Measurements from ENCODE around the gene TMEM91. TPM values are rescaled to one million over a fixed set of nuclear protein-coding genes. Genes with fewer than 3 reads are reported as not detected.

Gene TMEM91
- total RNA-seq, 1 donor from 2014 or later: 4.5 TPM

- Histone ChIP-seq H3K4me1 (no peaks in the 10 kb centered on the region), H3F3A (ENCODE audit: low read depth) (no peaks in the 10 kb centered on the region), H3K4me2 (no peak overlapping the region), H3K4me3 (no peak overlapping the region), H3K9ac (no peak overlapping the region), H3K9me3 (ENCODE audit: low read depth) (no peaks in the 10 kb centered on the region), H3K27ac (no peak overlapping the region), H2AFZ (replicated peaks) (no peak overlapping the region), H3K79me2 (ENCODE audit: low read depth) (peaks cover 2% of the 10 kb centered on the region), H4K20me1 (ENCODE audit: low read depth) (no peaks in the 10 kb centered on the region), H3K36me3 (no peaks in the 10 kb centered on the region), H3K27me3 (no peaks in the 10 kb centered on the region)
- DNase-seq (ENCODE audit: low spot score): no peak
- Mint-ChIP-seq H3K9me3 (no peaks in the 10 kb centered on the region), H3K27ac (no peak overlapping the region), H3K4me1 (peaks cover 4% of the 10 kb centered on the region), H3K27me3 (ENCODE audit: insufficient read depth, low read depth) (peaks cover 6% of the 10 kb centered on the region), H3K36me3 (peaks cover 3% of the 10 kb centered on the region), H3K4me3 (no peak overlapping the region)
- TF ChIP-seq CTCF (IDR thresholded peaks at IDR 0.05) (no peak), EZH2 (IDR thresholded peaks at IDR 0.05) (no peak), EZH2phosphoT487 (IDR thresholded peaks at IDR 0.05) (no peak)
Observed at GRCh38 chr19:41371541-41371940, 4.8 kb upstream of the TMEM91 start.

- Histone ChIP-seq H3K4me3 (no peak overlapping the region), H3K9me3 (ENCODE audit: low read depth) (no peaks in the 10 kb centered on the region), H3K27me3 (no peaks in the 10 kb centered on the region), H3K27ac (no peak overlapping the region), H3K36me3 (no peaks in the 10 kb centered on the region), H3K9ac (no peak overlapping the region), H3F3A (ENCODE audit: low read depth) (no peaks in the 10 kb centered on the region), H2AFZ (replicated peaks) (no peak overlapping the region), H3K79me2 (ENCODE audit: low read depth) (no peaks in the 10 kb centered on the region), H3K4me2 (no peak overlapping the region), H4K20me1 (ENCODE audit: low read depth) (no peaks in the 10 kb centered on the region), H3K4me1 (no peaks in the 10 kb centered on the region)
- Mint-ChIP-seq H3K36me3 (peaks cover 2% of the 10 kb centered on the region), H3K9me3 (no peaks in the 10 kb centered on the region), H3K4me1 (peaks cover 10% of the 10 kb centered on the region), H3K27me3 (ENCODE audit: insufficient read depth, low read depth) (peaks cover 6% of the 10 kb centered on the region), H3K27ac (no peak overlapping the region), H3K4me3 (no peak overlapping the region)
- DNase-seq (ENCODE audit: low spot score): no peak
- TF ChIP-seq CTCF (IDR thresholded peaks at IDR 0.05) (no peak), EZH2phosphoT487 (IDR thresholded peaks at IDR 0.05) (no peak), EZH2 (IDR thresholded peaks at IDR 0.05) (no peak)
Observed at GRCh38 chr19:41372501-41372900, 3.8 kb upstream of the TMEM91 start.

GRCh38 chr19:41373993-41374392, 2.3 kb upstream of the TMEM91 start:
- Histone ChIP-seq H3K27ac (no peak overlapping the region), H3K4me2 (no peak overlapping the region), H2AFZ (replicated peaks) (no peak overlapping the region), H4K20me1 (ENCODE audit: low read depth) (no peaks in the 10 kb centered on the region), H3K27me3 (no peaks in the 10 kb centered on the region), H3K36me3 (no peaks in the 10 kb centered on the region), H3K9me3 (ENCODE audit: low read depth) (no peaks in the 10 kb centered on the region), H3K79me2 (ENCODE audit: low read depth) (no peaks in the 10 kb centered on the region), H3K9ac (no peak overlapping the region), H3K4me1 (no peaks in the 10 kb centered on the region), H3F3A (ENCODE audit: low read depth) (no peaks in the 10 kb centered on the region), H3K4me3 (no peak overlapping the region)
- H3K27ac Mint-ChIP-seq: no peak overlapping the region
- H3K27me3 Mint-ChIP-seq (ENCODE audit: insufficient read depth, low read depth): peaks cover 5% of the 10 kb centered on the region
- peaks cover 2% of the 10 kb centered on the region for H3K36me3 Mint-ChIP-seq
- DNase-seq (ENCODE audit: low spot score): no peak
- H3K4me3 Mint-ChIP-seq: no peak overlapping the region
- peaks cover 13% of the 10 kb centered on the region for H3K4me1 Mint-ChIP-seq
- TF ChIP-seq EZH2phosphoT487 (IDR thresholded peaks at IDR 0.05) (no peak), CTCF (IDR thresholded peaks at IDR 0.05) (no peak), EZH2 (IDR thresholded peaks at IDR 0.05) (no peak)
- no peaks in the 10 kb centered on the region for H3K9me3 Mint-ChIP-seq

All from neural progenitor cell (in vitro differentiated cells).